KMS-11 (cell line): ENCODE measurements around the gene BOLA2.
"Not testable (repeated sequence)": the region's sequence is repeated elsewhere in the genome, so short reads cannot be mapped to it uniquely, and the experiment has no call there.

Experiments used
- H2AFZ ChIP-seq: fragments of 200-600 bp; sonication (generic); 2 replicates; pipeline ENCODE4 v1.6.1; 2016; ENCODE audit warnings: antibody characterized with exemption, mixed run types, low read depth
- H3K27ac ChIP-seq: fragments of 200-600 bp; sonication (generic); 2 replicates; pipeline ENCODE4 v1.6.1; 2016; ENCODE audit warnings: mild to moderate bottlenecking, mixed run types
- H3K27me3 ChIP-seq: fragments of 200-600 bp; sonication (generic); 2 replicates; pipeline ENCODE4 v1.6.1; 2017; ENCODE audit warnings: mild to moderate bottlenecking, low read depth, mixed run types, moderate library complexity; ENCODE audit not compliant: insufficient read depth
- H3K36me3 ChIP-seq: fragments of 200-600 bp; sonication (generic); 2 replicates; pipeline ENCODE4 v1.6.1; 2017; ENCODE audit warnings: mild to moderate bottlenecking, mixed run types; ENCODE audit not compliant: insufficient read depth
- H3K4me1 ChIP-seq: fragments of 200-600 bp; sonication (generic); 2 replicates; pipeline ENCODE4 v1.6.1; 2016; ENCODE audit warnings: mild to moderate bottlenecking, low read depth, mixed run types; ENCODE audit not compliant: poor library complexity, severe bottlenecking
- H3K4me2 ChIP-seq: fragments of 200-600 bp; sonication (generic); 2 replicates; pipeline ENCODE4 v1.7.0; 2016; ENCODE audit warnings: mild to moderate bottlenecking, mixed run types
- H3K4me3 ChIP-seq: fragments of 200-600 bp; sonication (generic); IDR thresholded peaks from 2 replicates; pipeline ENCODE4 v1.6.1; 2017; ENCODE audit warnings: low read depth, low read length, mixed read lengths; ENCODE audit not compliant: insufficient read depth
- H3K79me2 ChIP-seq: fragments of 200-600 bp; sonication (generic); 2 replicates; pipeline ENCODE4 v1.6.1; 2016; ENCODE audit warnings: low read depth, mixed run types; ENCODE audit not compliant: insufficient read depth
- H3K9ac ChIP-seq: fragments of 200-600 bp; sonication (generic); 2 replicates; pipeline ENCODE4 v1.6.1; 2016; ENCODE audit warnings: mild to moderate bottlenecking, mixed run types
- H4K20me1 ChIP-seq: fragments of 200-600 bp; sonication (generic); 2 replicates; pipeline ENCODE4 v1.6.1; 2016; ENCODE audit warnings: mild to moderate bottlenecking, mixed run types; ENCODE audit not compliant: insufficient read depth

Gene BOLA2

GRCh38 chr16:29457660-29458059, 3.5 kb upstream of the BOLA2 start:
- H3K4me3 ChIP-seq, H4K20me1 ChIP-seq, H3K9ac ChIP-seq, H3K27ac ChIP-seq, H3K4me1 ChIP-seq, H3K36me3 ChIP-seq, H3K4me2 ChIP-seq, H3K27me3 ChIP-seq, H2AFZ ChIP-seq, H3K79me2 ChIP-seq: not testable (repeated sequence)

- not testable (repeated sequence) for H3K9ac ChIP-seq, H3K4me2 ChIP-seq, H2AFZ ChIP-seq, H3K27me3 ChIP-seq, H3K4me3 ChIP-seq, H3K36me3 ChIP-seq, H3K27ac ChIP-seq, H3K4me1 ChIP-seq, H3K79me2 ChIP-seq, H4K20me1 ChIP-seq
These were observed 677 bp upstream of the BOLA2 start for GRCh38 chr16:29454828-29455227.

- not testable (repeated sequence) for H3K79me2 ChIP-seq, H3K27me3 ChIP-seq, H2AFZ ChIP-seq, H3K4me1 ChIP-seq, H3K36me3 ChIP-seq, H3K9ac ChIP-seq, H3K27ac ChIP-seq, H4K20me1 ChIP-seq, H3K4me2 ChIP-seq, H3K4me3 ChIP-seq
These were observed 397 bp downstream of the BOLA2 start for GRCh38 chr16:29453754-29454153.

GRCh38 chr16:29425390-29425789, 28.8 kb downstream of the BOLA2 start:
- H3K27me3 ChIP-seq, H3K79me2 ChIP-seq, H2AFZ ChIP-seq, H3K4me3 ChIP-seq, H4K20me1 ChIP-seq, H3K4me2 ChIP-seq, H3K36me3 ChIP-seq, H3K27ac ChIP-seq, H3K9ac ChIP-seq, H3K4me1 ChIP-seq: not testable (repeated sequence)

GRCh38 chr16:29423587-29423986, 30.6 kb downstream of the BOLA2 start:
- H3K27me3 ChIP-seq, H3K9ac ChIP-seq, H2AFZ ChIP-seq, H3K27ac ChIP-seq, H3K4me3 ChIP-seq, H3K4me2 ChIP-seq, H3K79me2 ChIP-seq, H3K4me1 ChIP-seq, H4K20me1 ChIP-seq, H3K36me3 ChIP-seq: not testable (repeated sequence)

- H2AFZ ChIP-seq, H3K27ac ChIP-seq, H3K9ac ChIP-seq, H3K4me2 ChIP-seq, H3K4me3 ChIP-seq, H3K79me2 ChIP-seq, H4K20me1 ChIP-seq, H3K27me3 ChIP-seq, H3K36me3 ChIP-seq: not testable (repeated sequence)
- peaks cover 11% of the 10 kb centered on the region for H3K4me1 ChIP-seq
These were observed 48.9 kb downstream of the BOLA2 start for GRCh38 chr16:29405249-29405648.
